ENCODE results near the gene KCTD10. TPM values are rescaled to one million over a fixed set of nuclear protein-coding genes. Genes with fewer than 3 reads are reported as not detected.

Gene KCTD10
- total and polyA plus RNA-seq, 2 of the 13 experiments (the other 11 are each of a cell fraction or from before 2014, with no cell fraction given): 6.9 to 25.4 TPM

DNA sequence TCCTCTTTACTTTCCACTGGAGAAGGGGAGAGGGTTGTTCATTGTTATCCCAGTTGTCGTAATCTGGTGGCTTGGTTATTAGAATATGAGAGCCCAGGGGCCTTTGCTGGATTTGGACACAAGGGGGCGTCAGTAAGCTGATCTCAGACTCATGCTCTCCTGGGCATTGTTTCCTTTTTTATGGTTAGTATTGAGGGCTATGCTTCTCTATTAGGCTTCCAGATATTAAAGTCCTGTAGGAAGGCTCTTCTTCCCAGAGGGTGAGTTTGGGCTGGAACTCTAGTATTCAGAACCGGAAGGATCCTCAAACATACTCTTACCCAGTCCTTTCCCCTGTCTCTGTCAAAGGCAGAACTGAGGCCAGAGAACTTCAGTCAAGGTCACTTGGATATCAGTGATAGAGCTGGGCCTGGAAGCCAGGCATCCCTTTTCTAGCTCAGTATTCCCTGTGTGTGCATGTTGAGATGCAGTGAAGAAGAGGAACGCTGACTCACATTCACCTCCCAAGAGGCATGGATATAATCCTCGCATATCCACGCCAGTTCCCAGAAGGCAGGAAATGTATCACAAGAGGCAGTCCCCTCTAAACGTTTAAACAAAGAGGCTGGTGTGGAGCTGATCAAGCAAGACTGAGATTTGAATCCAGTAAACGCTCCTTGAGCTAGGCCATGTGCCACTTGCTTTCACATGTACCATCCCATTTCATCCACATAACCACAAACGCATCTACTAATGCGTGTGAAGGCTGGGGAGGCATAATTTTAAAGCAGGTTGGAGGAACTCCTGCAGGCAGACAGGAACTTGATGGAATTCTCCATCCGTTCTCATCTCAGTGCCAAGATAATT lies 41.9 kb upstream of the KCTD10 start (continued):
- TF ChIP-seq, protein P1, sequence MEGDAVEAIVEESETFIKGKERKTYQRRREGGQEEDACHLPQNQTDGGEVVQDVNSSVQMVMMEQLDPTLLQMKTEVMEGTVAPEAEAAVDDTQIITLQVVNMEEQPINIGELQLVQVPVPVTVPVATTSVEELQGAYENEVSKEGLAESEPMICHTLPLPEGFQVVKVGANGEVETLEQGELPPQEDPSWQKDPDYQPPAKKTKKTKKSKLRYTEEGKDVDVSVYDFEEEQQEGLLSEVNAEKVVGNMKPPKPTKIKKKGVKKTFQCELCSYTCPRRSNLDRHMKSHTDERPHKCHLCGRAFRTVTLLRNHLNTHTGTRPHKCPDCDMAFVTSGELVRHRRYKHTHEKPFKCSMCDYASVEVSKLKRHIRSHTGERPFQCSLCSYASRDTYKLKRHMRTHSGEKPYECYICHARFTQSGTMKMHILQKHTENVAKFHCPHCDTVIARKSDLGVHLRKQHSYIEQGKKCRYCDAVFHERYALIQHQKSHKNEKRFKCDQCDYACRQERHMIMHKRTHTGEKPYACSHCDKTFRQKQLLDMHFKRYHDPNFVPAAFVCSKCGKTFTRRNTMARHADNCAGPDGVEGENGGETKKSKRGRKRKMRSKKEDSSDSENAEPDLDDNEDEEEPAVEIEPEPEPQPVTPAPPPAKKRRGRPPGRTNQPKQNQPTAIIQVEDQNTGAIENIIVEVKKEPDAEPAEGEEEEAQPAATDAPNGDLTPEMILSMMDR (CRISPR knock-in tag; IDR thresholded peaks at IDR 0.05): peak; percentile 86
- TF ChIP-seq, protein P2, sequence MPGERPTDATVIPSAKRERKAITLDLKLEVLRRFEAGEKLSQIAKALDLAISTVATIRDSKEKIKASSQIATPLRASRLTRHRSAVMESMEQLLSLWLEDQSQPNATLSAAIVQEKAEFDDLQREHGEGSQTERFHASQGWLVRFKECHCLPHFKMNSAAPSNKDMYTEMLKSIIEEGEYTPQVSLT (CRISPR knock-in tag; IDR thresholded peaks at IDR 0.05; ENCODE audit: borderline replicate concordance, low read depth): no peak
- TF ChIP-seq MAFF (IDR thresholded peaks at IDR 0.05; ENCODE audit: low read depth, low read length) (no peak), KMT2A (CRISPR knock-in tag; IDR thresholded peaks at IDR 0.05) (no peak), PHF8 (CRISPR knock-in tag; IDR thresholded peaks at IDR 0.05) (no peak), NFE2L1 (CRISPR knock-in tag; IDR thresholded peaks at IDR 0.05; ENCODE audit: borderline replicate concordance) (no peak), ZNF160 (CRISPR knock-in tag; IDR thresholded peaks at IDR 0.05) (no peak), ZMAT3 (CRISPR knock-in tag; conservative IDR thresholded peaks at IDR 0.05) (no peak), RAD21 (CRISPR knock-in tag; IDR thresholded peaks at IDR 0.05) (peak; percentile 58), ZNF451 (CRISPR knock-in tag; IDR thresholded peaks at IDR 0.05) (no peak), JARID2 (CRISPR knock-in tag; IDR thresholded peaks at IDR 0.05; ENCODE audit: insufficient replicate concordance) (no peak), FLYWCH1 (CRISPR knock-in tag; IDR thresholded peaks at IDR 0.05) (no peak), XRCC5 (optimal IDR thresholded peaks at IDR 0.05; ENCODE audit: low read length) (peak; percentile 32), ZNF264 (CRISPR knock-in tag; IDR thresholded peaks at IDR 0.05) (0 out of 2 replicates have a peak, but pooled peaks have one; percentile 30), ZNF792 (CRISPR knock-in tag; IDR thresholded peaks at IDR 0.05) (no peak), ZNF207 (IDR thresholded peaks at IDR 0.05; ENCODE audit: borderline replicate concordance) (no peak), SP5 (CRISPR knock-in tag; IDR thresholded peaks at IDR 0.05; ENCODE audit: borderline replicate concordance, low read depth) (no peak), ARHGAP35 (CRISPR knock-in tag; IDR thresholded peaks at IDR 0.05; ENCODE audit: borderline replicate concordance) (no peak), ZNF746 (CRISPR knock-in tag; IDR thresholded peaks at IDR 0.05) (no peak), GATAD2A (CRISPR knock-in tag; IDR thresholded peaks at IDR 0.05) (0 out of 2 replicates have a peak, but pooled peaks have one; percentile 14), SMC3 (IDR thresholded peaks at IDR 0.05; ENCODE audit: low read length) (peak; percentile 87)
- TF ChIP-seq, protein P3, sequence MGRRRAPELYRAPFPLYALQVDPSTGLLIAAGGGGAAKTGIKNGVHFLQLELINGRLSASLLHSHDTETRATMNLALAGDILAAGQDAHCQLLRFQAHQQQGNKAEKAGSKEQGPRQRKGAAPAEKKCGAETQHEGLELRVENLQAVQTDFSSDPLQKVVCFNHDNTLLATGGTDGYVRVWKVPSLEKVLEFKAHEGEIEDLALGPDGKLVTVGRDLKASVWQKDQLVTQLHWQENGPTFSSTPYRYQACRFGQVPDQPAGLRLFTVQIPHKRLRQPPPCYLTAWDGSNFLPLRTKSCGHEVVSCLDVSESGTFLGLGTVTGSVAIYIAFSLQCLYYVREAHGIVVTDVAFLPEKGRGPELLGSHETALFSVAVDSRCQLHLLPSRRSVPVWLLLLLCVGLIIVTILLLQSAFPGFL (CRISPR knock-in tag; IDR thresholded peaks at IDR 0.05): 0 out of 2 replicates have a peak, but pooled peaks have one; percentile 53
- TF ChIP-seq, protein P4, sequence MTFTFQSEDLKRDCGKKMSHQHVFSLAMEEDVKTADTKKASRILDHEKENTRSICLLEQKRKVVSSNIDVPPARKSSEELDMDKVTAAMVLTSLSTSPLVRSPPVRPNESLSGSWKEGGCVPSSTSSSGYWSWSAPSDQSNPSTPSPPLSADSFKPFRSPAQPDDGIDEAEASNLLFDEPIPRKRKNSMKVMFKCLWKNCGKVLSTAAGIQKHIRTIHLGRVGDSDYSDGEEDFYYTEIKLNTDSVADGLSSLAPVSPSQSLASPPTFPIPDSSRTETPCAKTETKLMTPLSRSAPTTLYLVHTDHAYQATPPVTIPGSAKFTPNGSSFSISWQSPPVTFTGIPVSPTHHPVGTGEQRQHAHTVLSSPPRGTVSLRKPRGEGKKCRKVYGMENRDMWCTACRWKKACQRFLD (CRISPR knock-in tag; IDR thresholded peaks at IDR 0.05; ENCODE audit: borderline replicate concordance): no peak

Measured in HepG2 (cell line).